VCaP (cell line): ENCODE measurements around the gene CLASP1.
"Not testable (repeated sequence)": the region's sequence is repeated elsewhere in the genome, so short reads cannot be mapped to it uniquely, and the experiment has no call there.

Source experiments
- H3K27ac ChIP-seq: fragments of 450-650 bp; 2 replicates; pipeline ENCODE4 v1.5.1; 2017
- TF ChIP-seq, protein P1 (sequence below): fragments of 450-650 bp; conservative IDR thresholded peaks from 2 replicates; pipeline ENCODE4 v1.5.1; 2017; ENCODE audit warnings: mild to moderate bottlenecking, moderate library complexity

CLASP1 gene

DNA sequence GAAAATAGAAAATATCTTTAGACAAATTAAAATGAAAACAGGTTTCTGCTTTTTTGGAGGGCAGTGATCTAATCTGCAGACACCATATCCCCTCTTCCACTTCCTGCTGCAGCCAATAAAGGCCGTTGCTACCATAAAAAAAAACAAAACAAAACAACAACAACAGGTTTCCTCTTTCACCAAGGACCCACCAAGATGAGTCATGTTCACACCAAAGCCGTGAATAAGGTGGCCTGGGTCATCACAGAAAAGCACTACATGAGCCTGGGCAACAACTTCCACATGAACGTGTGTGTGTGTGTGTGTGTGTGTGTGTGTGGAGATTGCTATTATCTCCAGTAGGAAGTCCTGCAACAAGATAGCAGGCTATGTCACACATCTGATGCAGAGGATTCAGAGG is 339.5 kb downstream of the CLASP1 start:
- no peak overlapping the region for H3K27ac ChIP-seq
- TF ChIP-seq, protein P1, sequence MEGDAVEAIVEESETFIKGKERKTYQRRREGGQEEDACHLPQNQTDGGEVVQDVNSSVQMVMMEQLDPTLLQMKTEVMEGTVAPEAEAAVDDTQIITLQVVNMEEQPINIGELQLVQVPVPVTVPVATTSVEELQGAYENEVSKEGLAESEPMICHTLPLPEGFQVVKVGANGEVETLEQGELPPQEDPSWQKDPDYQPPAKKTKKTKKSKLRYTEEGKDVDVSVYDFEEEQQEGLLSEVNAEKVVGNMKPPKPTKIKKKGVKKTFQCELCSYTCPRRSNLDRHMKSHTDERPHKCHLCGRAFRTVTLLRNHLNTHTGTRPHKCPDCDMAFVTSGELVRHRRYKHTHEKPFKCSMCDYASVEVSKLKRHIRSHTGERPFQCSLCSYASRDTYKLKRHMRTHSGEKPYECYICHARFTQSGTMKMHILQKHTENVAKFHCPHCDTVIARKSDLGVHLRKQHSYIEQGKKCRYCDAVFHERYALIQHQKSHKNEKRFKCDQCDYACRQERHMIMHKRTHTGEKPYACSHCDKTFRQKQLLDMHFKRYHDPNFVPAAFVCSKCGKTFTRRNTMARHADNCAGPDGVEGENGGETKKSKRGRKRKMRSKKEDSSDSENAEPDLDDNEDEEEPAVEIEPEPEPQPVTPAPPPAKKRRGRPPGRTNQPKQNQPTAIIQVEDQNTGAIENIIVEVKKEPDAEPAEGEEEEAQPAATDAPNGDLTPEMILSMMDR = no peak

DNA sequence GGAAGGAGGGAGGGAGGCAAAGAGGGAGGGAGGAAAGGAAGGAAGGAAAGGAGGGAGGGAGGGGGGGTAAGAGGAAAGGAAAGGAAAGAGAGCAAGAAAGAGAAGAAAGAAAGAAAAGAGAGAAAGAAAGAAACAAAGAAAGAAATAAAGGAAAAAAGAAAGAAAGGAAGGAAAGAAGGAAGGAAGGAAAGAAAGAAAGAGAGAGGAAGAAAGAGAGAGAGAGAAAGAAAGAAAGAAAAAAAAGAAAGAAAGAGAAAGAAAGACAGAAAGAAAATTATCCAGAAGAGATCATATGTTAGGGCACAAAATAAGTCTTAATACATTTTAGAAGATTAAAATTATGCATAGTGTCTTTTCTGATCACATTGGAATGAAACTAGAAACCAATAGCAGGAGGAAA is 339.9 kb downstream of the CLASP1 start:
- TF ChIP-seq, protein P1 = no peak
- H3K27ac ChIP-seq = no peak overlapping the region

DNA sequence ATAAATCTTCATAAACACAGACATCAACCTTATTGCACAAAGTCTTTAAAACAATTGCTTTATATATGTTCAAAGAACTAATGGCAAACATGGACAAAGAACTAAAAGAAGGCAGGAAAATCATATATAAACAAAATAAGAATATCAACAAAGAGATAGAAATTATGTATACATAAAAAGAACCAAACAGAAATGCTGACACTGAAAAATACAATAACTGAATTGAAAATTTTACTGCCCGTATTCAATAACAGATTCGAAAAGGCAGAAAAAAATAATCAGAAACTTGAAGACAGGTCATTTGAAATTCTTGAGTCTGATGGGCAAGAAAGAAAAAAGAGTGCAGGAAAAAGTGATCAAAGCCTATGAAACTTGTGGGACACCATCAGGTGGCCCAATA is 342.2 kb downstream of the CLASP1 start:
- TF ChIP-seq, protein P1 = no peak
- H3K27ac ChIP-seq = no peak overlapping the region

DNA sequence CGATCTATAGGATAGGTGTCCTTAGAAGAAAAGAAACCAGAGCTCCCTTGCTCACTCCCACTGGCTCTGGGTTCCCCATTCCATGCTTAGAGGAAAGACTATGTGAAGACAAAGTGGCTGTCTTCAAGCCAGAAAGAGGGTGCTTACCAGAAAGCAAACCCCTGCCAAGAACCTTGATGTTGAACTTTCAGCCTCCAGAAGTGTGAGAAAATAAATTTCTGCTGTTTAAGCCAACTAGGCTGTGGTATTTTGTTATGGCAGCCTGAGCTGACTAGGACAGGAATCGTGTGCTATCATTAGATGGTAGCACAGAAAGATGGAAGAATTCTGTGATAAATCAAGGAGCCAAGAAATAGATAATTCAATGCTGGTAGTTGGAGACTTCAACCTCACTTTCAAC is 344.3 kb downstream of the CLASP1 start:
- no peak overlapping the region for H3K27ac ChIP-seq
- TF ChIP-seq, protein P1 = no peak

DNA sequence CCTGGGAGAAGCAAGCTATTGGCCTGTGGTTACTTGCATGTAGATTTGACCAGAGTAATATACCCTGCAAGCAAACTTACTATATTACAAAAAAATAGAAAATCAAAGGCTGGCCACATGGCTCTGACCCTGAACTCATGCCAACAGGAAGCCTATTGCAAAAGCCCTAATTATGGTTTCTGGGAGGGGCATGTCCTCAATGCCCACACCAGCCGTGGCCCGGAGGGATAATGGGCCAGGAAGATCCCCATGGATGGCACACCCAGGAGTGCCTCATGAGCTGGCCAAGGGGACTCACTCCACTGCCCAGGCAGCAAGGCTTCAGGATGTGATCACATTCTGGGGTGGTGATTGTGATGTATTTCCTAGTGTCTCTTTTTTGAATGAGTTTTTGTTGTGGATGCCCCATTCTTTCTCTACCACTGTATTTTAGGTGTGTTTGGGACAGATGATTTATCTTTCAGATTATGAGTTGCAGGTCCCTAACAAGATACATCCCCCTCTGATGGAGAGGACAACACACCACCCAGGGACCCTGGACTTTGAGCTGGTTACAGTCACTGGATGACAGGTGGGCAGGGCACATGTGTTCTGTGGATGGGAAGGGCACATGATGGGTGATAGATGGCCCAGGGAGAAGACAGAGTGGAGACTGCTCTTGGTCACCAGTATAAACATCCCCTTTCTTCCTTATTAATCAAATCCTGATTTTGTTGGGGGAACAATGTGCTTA is 345.6 kb downstream of the CLASP1 start:
- TF ChIP-seq, protein P1 = no peak
- H3K27ac ChIP-seq = no peak overlapping the region

DNA sequence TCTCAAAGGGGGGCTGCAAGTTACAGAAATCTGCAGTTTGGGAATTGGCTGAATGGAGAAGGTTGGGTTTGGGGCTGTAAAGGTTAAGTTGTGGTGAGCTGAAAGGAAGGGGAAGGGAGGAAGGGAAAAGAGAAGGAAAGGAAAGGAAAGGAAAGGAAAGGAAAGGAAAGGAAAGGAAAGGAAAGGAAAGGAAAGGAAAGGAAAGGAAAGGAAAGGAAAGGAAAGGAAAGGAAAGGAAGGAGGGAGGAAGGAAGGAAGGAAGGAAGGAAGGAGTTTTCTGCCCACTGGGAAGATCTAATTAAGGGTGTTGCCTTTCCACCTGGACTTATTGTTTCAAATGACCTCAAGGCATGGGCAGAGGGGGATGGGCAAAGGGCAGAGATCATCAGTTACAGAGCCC is 348.1 kb downstream of the CLASP1 start:
- H3K27ac ChIP-seq = not testable (repeated sequence)

DNA sequence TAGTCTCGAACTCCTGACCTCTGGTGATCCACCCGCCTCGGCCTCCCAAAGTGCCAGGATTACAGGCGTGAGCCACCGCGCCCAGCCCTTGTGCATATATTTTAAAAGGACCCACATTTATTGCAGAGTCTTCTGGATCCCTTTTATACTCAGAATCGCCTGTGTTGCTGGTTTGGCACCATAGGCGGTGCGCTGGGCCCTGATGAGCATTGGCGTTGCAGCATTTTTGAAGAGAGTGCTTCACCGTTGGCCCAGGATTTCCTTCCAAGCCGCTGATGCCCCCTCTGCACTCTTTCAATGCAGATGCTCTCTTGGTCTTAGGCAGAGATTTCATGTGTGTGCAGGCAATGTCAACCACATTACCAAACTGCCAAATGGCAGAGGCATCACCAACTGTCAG is 350.8 kb downstream of the CLASP1 start:
- TF ChIP-seq, protein P1 = no peak

DNA sequence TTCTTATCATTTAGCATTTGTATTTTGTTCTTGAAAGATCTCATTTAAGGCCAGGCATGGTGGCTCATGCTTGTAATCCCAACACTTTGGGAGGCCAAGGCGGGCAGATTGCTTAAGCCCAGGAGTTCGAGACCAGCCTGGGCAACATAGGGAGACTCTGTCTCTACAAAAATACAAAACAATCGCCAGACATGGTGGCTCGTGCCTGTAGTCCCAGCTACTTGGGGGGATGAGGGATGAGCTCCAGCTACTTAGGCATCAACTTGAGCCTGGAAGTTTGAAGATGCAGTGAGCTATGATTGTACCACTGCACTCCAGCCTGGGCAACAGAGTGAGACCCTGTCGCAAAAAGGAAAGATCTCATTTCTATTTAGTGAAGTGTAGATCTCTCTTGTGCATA is 351.4 kb downstream of the CLASP1 start:
- H3K27ac ChIP-seq = not testable (repeated sequence)

More for the DNA sequence above, 350.8 kb downstream of the CLASP1 start:
- H3K27ac ChIP-seq = no peak overlapping the region
